HG03064 (cell line): ENCODE measurements around the gene OXNAD1.

Experiments
- ATAC-seq: cut with Tn5 transposase; IDR thresholded peaks from one replicate; pipeline ENCODE4 v1.9.1; 2021; ENCODE audit warnings: low read depth; ENCODE audit not compliant: unreplicated experiment

The OXNAD1 gene

GRCh38 chr3:16245609-16246008 lies 19.4 kb upstream of the OXNAD1 start:
- no peak for ATAC-seq

- ATAC-seq: peak; percentile 78
Measured at GRCh38 chr3:16247282-16248061, 17.5 kb upstream of the OXNAD1 start.

- no peak for ATAC-seq
Measured at GRCh38 chr3:16248556-16248955, 16.5 kb upstream of the OXNAD1 start.

GRCh38 chr3:16249336-16249735 lies 15.7 kb upstream of the OXNAD1 start:
- no peak for ATAC-seq

GRCh38 chr3:16249886-16250285 lies 15.1 kb upstream of the OXNAD1 start:
- ATAC-seq: no peak

- no peak for ATAC-seq
Measured at GRCh38 chr3:16251316-16252085, 13.5 kb upstream of the OXNAD1 start.

- no peak for ATAC-seq
Measured at GRCh38 chr3:16252243-16252978, 12.6 kb upstream of the OXNAD1 start.

- no peak for ATAC-seq
Measured at GRCh38 chr3:16252988-16253387, 12.0 kb upstream of the OXNAD1 start.

GRCh38 chr3:16253601-16254000 lies 11.4 kb upstream of the OXNAD1 start:
- ATAC-seq: no peak

- no peak for ATAC-seq
Measured at GRCh38 chr3:16254916-16255315, 10.1 kb upstream of the OXNAD1 start.

GRCh38 chr3:16255326-16255725 lies 9.7 kb upstream of the OXNAD1 start:
- no peak for ATAC-seq

GRCh38 chr3:16255726-16256125 lies 9.3 kb upstream of the OXNAD1 start:
- ATAC-seq: no peak

GRCh38 chr3:16257309-16257708 lies 7.7 kb upstream of the OXNAD1 start:
- no peak for ATAC-seq

- no peak for ATAC-seq
Measured at GRCh38 chr3:16258177-16258576, 6.8 kb upstream of the OXNAD1 start.

- no peak for ATAC-seq
Measured at GRCh38 chr3:16258866-16259265, 6.1 kb upstream of the OXNAD1 start.

GRCh38 chr3:16260046-16260445 lies 5.0 kb upstream of the OXNAD1 start:
- ATAC-seq: no peak

- ATAC-seq: no peak
Measured at GRCh38 chr3:16262174-16262573, 2.8 kb upstream of the OXNAD1 start.

GRCh38 chr3:16264174-16264707 lies 771 bp upstream of the OXNAD1 start:
- ATAC-seq: peak; percentile 2

GRCh38 chr3:16265455-16265786 lies 409 bp downstream of the OXNAD1 start:
- ATAC-seq: no peak

GRCh38 chr3:16266714-16267113 lies 1.7 kb downstream of the OXNAD1 start:
- no peak for ATAC-seq

- no peak for ATAC-seq
Measured at GRCh38 chr3:16270855-16271254, 5.8 kb downstream of the OXNAD1 start.
